A549 (cell line): ENCODE measurements around the gene PAQR8.
"Not testable (repeated sequence)": the region's sequence is repeated elsewhere in the genome, so short reads cannot be mapped to it uniquely, and the experiment has no call there.

Experiments used
- ATOH8 ChIP-seq: fragments of 250-450 bp; sonication (Bioruptor Pico); IDR thresholded peaks from 2 replicates; pipeline ENCODE4 v1.5.0; 2020; ENCODE audit warnings: low read depth, mild to moderate bottlenecking, moderate library complexity
- BHLHE40 ChIP-seq: IDR thresholded peaks from 2 replicates; pipeline ENCODE4 v1.6.1; 2012; ENCODE audit warnings: low read depth, low read length, inconsistent platforms
- MAZ ChIP-seq: fragments of 150-350 bp; IDR thresholded peaks from 2 replicates; pipeline ENCODE4 v1.6.1; 2014; ENCODE audit warnings: antibody characterized with exemption, low read depth, low read length, borderline replicate concordance
- PHF8 ChIP-seq: fragments of 200-600 bp; sonication (generic); IDR thresholded peaks from 2 replicates; pipeline ENCODE4 v1.6.1; 2016; ENCODE audit warnings: low read depth, mild to moderate bottlenecking, antibody characterized with exemption, moderate library complexity, borderline replicate concordance
- POLR2A ChIP-seq: IDR thresholded peaks from 2 replicates; pipeline ENCODE4 v1.6.1; 2012; ENCODE audit warnings: mild to moderate bottlenecking, low read length
- SMC3 ChIP-seq: fragments of >200 bp; sonication (Bioruptor Twin); formaldehyde crosslinking; IDR thresholded peaks from 3 replicates; pipeline ENCODE4 v1.6.1; 2018; ENCODE audit warnings: inconsistent platforms
- TF ChIP-seq, protein P1 (sequence below): fragments of >200 bp; sonication (Bioruptor Twin); formaldehyde crosslinking; IDR thresholded peaks from 3 replicates; pipeline ENCODE4 v1.5.1; 2016

DNA sequence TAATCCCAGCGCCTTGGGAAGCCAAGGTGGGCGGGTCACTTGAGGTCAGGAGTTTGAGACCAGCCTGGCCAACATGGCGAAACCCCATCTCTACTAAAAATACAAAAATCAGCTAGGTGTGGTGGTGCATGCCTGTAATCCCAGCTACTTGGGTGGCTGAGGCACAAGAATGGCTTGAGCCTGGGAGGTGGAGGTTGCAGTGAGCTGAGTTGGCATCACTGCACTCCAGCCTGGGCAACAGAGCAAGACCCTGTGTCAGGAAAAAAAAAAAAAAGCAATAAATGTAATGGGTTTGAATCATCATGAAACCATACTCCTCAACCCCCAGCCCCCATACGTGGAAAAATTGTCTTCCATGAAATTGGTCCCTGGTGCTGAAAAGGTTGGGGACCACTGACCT lies 26.2 kb downstream of the PAQR8 start:
- not testable (repeated sequence) for TF ChIP-seq POLR2A; ATOH8 (CRISPR knock-in tag); SMC3; BHLHE40; MAZ; PHF8
- TF ChIP-seq, protein P1, sequence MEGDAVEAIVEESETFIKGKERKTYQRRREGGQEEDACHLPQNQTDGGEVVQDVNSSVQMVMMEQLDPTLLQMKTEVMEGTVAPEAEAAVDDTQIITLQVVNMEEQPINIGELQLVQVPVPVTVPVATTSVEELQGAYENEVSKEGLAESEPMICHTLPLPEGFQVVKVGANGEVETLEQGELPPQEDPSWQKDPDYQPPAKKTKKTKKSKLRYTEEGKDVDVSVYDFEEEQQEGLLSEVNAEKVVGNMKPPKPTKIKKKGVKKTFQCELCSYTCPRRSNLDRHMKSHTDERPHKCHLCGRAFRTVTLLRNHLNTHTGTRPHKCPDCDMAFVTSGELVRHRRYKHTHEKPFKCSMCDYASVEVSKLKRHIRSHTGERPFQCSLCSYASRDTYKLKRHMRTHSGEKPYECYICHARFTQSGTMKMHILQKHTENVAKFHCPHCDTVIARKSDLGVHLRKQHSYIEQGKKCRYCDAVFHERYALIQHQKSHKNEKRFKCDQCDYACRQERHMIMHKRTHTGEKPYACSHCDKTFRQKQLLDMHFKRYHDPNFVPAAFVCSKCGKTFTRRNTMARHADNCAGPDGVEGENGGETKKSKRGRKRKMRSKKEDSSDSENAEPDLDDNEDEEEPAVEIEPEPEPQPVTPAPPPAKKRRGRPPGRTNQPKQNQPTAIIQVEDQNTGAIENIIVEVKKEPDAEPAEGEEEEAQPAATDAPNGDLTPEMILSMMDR = not testable (repeated sequence)
